Fibroblast of skin of scalp (primary cell): Measurements from ENCODE around the gene FREM1.

ENCODE experiments used
- DNase-seq: peaks from one replicate; pipeline ENCODE4 v3.0.0-alpha.2; 2013

Gene FREM1

GRCh38 chr9:14693251-14693861 is 216.9 kb downstream of the FREM1 start, which contains the start of gene ZDHHC21:
Gene ZDHHC21 (minus strand): TSS chr9:14693432. CDS start chr9:14674340, 19,092 bp downstream.
- DNase-seq: peak; percentile 71

GRCh38 chr9:14692470-14693250 is 217.6 kb downstream of the FREM1 start:
- peak; percentile 15 for DNase-seq

GRCh38 chr9:14690948-14691730 is 219.1 kb downstream of the FREM1 start:
- no peak for DNase-seq

- peak; percentile 84 for DNase-seq
These were observed 223.0 kb downstream of the FREM1 start for GRCh38 chr9:14687042-14687719.

- DNase-seq: no peak
These were observed 224.1 kb downstream of the FREM1 start for GRCh38 chr9:14686168-14686567.
